Esophagus squamous epithelium (tissue), 5 donors: ENCODE data around the gene GABRB1. TPM values are rescaled to one million over a fixed set of nuclear protein-coding genes. Genes with fewer than 3 reads are reported as not detected.

ENCODE experiments used
- DNase-seq: peaks from one replicate; lab custom pipeline; 2025; lab: John Stamatoyannopoulos, UW
- H3K27ac ChIP-seq, 4 donors: fragments of 200-600 bp; sonication (generic); one replicate each; pipeline ENCODE4 v1.5.1; 2016 to 2019; ENCODE audit warnings: mild to moderate bottlenecking in 1 of 4
- H3K27me3 ChIP-seq, 4 donors: fragments of 200-600 bp; sonication (generic); 1 replicate in 3 of 4; 2 replicates in 1 of 4; pipeline versions ENCODE4 v1.5.1 to v1.6.0; 2017 to 2021; ENCODE audit warnings: antibody characterized with exemption in 1 of 4
- H3K36me3 ChIP-seq, 3 donors: fragments of 200-600 bp; sonication (generic); one replicate each; pipeline ENCODE4 v1.5.1; 2016 to 2019
- H3K4me1 ChIP-seq, 3 donors: fragments of 200-600 bp; sonication (generic); one replicate each; pipeline ENCODE4 v1.5.1; 2017 to 2019
- H3K4me3 ChIP-seq, 4 donors: fragments of 200-600 bp; sonication (generic); 1 replicate in 3 of 4; 2 replicates in 1 of 4; pipeline ENCODE4 v1.5.1; 2016 to 2019; ENCODE audit warnings: mild to moderate bottlenecking in 2 of 4, moderate library complexity in 1 of 4
- H3K9me3 ChIP-seq, 3 donors: fragments of 200-600 bp; sonication (generic); one replicate each; pipeline ENCODE4 v1.5.1; 2016 to 2019
- POLR2A ChIP-seq, 4 donors: fragments of 450-650 bp; IDR thresholded peaks; one replicate each; pipeline ENCODE4 v1.6.1; 2017; ENCODE audit warnings: antibody characterized with exemption in 4 of 4, mild to moderate bottlenecking in 4 of 4, moderate library complexity in 3 of 4
- WGBS, 2 donors: methylation state at CpG; one replicate each; pipeline ENCODE4 v1.1.5; 2018; 5-methylcytosine and 5-hydroxymethylcytosine counted together
- intact Hi-C: fragments of 100-400 bp; cut with DNase I; formaldehyde crosslinking; loops from one replicate; pipeline ENCODE4 v1.15.0; 2022
- total RNA-seq, 4 donors: library from RNA; depleted of rRNA; stranded (reverse); fragments of >200 nt; gene quantifications; one replicate each; pipeline ENCODE4 v1.1.0, GENCODE V29; 2016
- TF ChIP-seq, protein P1 (sequence below), 6 experiments: fragments of 450-650 bp in 4 of 6; fragments of 200-600 bp in 2 of 6; sonication (generic) in 2 of 6; IDR thresholded peaks; one replicate each; pipeline ENCODE4 v1.5.1; 2016 to 2019; ENCODE audit warnings: antibody characterized with exemption in 6 of 6, mild to moderate bottlenecking in 4 of 6, moderate library complexity in 4 of 6
- donor health status: DM: yes; HTN: yes; CAD: no.

Gene GABRB1
- total RNA-seq, 4 donors from 2014 or later = not detected

- intact Hi-C loops = no loop called here
- 58 to 64% methylated on average over 5 of the region's 5 CpGs for WGBS, 2 donors
- DNase-seq = no peak
These were observed 136.0 kb downstream of the GABRB1 start for GRCh38 chr4:47167081-47168035.

GRCh38 chr4:47184083-47184482, 152.7 kb downstream of the GABRB1 start:
- 42 to 48% methylated on average over 5 of the region's 5 CpGs for WGBS, 2 donors
- intact Hi-C loops = no loop called here
- no peak overlapping the region for H3K4me3 ChIP-seq

More at GRCh38 chr4:47167081-47168035, 136.0 kb downstream of the GABRB1 start:
- H3K27me3 ChIP-seq = no peaks in the 10 kb centered on the region
- H3K9me3 ChIP-seq = no peaks in the 10 kb centered on the region
- H3K4me3 ChIP-seq = no peak overlapping the region
- no peak for TF ChIP-seq POLR2A (IDR thresholded peaks at IDR 0.05)
- TF ChIP-seq, protein P1, sequence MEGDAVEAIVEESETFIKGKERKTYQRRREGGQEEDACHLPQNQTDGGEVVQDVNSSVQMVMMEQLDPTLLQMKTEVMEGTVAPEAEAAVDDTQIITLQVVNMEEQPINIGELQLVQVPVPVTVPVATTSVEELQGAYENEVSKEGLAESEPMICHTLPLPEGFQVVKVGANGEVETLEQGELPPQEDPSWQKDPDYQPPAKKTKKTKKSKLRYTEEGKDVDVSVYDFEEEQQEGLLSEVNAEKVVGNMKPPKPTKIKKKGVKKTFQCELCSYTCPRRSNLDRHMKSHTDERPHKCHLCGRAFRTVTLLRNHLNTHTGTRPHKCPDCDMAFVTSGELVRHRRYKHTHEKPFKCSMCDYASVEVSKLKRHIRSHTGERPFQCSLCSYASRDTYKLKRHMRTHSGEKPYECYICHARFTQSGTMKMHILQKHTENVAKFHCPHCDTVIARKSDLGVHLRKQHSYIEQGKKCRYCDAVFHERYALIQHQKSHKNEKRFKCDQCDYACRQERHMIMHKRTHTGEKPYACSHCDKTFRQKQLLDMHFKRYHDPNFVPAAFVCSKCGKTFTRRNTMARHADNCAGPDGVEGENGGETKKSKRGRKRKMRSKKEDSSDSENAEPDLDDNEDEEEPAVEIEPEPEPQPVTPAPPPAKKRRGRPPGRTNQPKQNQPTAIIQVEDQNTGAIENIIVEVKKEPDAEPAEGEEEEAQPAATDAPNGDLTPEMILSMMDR (IDR thresholded peaks at IDR 0.05) = no peak
- no peak overlapping the region for H3K27ac ChIP-seq
- no peaks in the 10 kb centered on the region for H3K4me1 ChIP-seq
- no peaks in the 10 kb centered on the region for H3K36me3 ChIP-seq

GRCh38 chr4:47185761-47186160, 154.4 kb downstream of the GABRB1 start:
- Histone ChIP-seq H3K27ac (no peak overlapping the region), H3K27me3 (no peaks in the 10 kb centered on the region), H3K36me3 (no peaks in the 10 kb centered on the region), H3K4me3 (no peak overlapping the region), H3K4me1 (no peaks in the 10 kb centered on the region), H3K9me3 (no peaks in the 10 kb centered on the region)
- DNase-seq = no peak
- intact Hi-C loops = no loop called here
- WGBS, 2 donors = 84 to 87% methylated on average over 3 of the region's 3 CpGs
- TF ChIP-seq POLR2A (IDR thresholded peaks at IDR 0.05) = no peak
- TF ChIP-seq, protein P1 (IDR thresholded peaks at IDR 0.05) = no peak

More at GRCh38 chr4:47184083-47184482, 152.7 kb downstream of the GABRB1 start:
- DNase-seq = no peak
- H3K9me3 ChIP-seq = no peaks in the 10 kb centered on the region
- H3K27me3 ChIP-seq = no peaks in the 10 kb centered on the region
- H3K27ac ChIP-seq = no peak overlapping the region
- TF ChIP-seq, protein P1 (IDR thresholded peaks at IDR 0.05) = no peak
- TF ChIP-seq POLR2A (IDR thresholded peaks at IDR 0.05) = no peak
- H3K36me3 ChIP-seq = no peaks in the 10 kb centered on the region
- H3K4me1 ChIP-seq = no peaks in the 10 kb centered on the region

DNA sequence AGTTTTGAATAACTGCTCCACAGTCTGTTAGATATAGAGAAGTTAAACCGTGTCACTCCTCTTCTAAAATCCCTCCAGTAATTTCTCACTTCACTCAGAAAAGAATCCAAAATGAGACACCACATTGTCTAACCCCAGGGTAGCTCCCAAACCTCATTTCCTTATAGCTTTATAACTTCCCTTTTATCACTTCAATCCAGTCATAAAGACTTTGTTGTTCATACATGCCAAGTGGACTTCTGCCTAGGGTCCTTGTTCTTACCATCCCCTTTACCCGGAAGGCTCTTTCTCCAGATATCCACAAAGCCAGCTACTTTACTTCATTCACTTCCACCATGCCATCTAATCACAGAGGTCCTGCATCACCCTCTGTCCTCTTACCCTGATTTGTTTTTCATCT, 156.2 kb downstream of the GABRB1 start:
- no peaks in the 10 kb centered on the region for H3K27me3 ChIP-seq
- TF ChIP-seq, protein P1 (IDR thresholded peaks at IDR 0.05) = no peak
- TF ChIP-seq POLR2A (IDR thresholded peaks at IDR 0.05) = no peak
- no peaks in the 10 kb centered on the region for H3K4me1 ChIP-seq
- H3K4me3 ChIP-seq = no peak overlapping the region
- 68 to 77% methylated on average over 2 of the region's 2 CpGs for WGBS, 2 donors
- DNase-seq = no peak
- H3K36me3 ChIP-seq = no peaks in the 10 kb centered on the region
- H3K9me3 ChIP-seq = no peaks in the 10 kb centered on the region
- no peak overlapping the region for H3K27ac ChIP-seq
- intact Hi-C loops = no loop called here

- 61 to 65% methylated on average over 4 to 6 of the region's 6 CpGs for WGBS, 2 donors
- intact Hi-C loops = no loop called here
- Histone ChIP-seq H3K27ac (no peak overlapping the region), H3K36me3 (no peaks in the 10 kb centered on the region), H3K4me3 (no peak overlapping the region), H3K9me3 (no peaks in the 10 kb centered on the region), H3K27me3 (no peaks in the 10 kb centered on the region), H3K4me1 (no peaks in the 10 kb centered on the region)
- DNase-seq = no peak
- TF ChIP-seq POLR2A (IDR thresholded peaks at IDR 0.05) = no peak
- TF ChIP-seq, protein P1 (IDR thresholded peaks at IDR 0.05) = no peak
These were observed 161.8 kb downstream of the GABRB1 start for GRCh38 chr4:47193179-47193578.
